Gastroesophageal sphincter (tissue), 4 donors: Measurements from ENCODE around the gene PHKG1. TPM values are rescaled to one million over a fixed set of nuclear protein-coding genes. Genes with fewer than 3 reads are reported as not detected.
A peak's percentile ranks its signal among the peaks of the same experiment; 100 is the strongest.
"Not testable (repeated sequence)": the region's sequence is repeated elsewhere in the genome, so short reads cannot be mapped to it uniquely, and the experiment has no call there.

Experiments
- ATAC-seq: fragments of 150-250 bp; one replicate; pipeline ENCODE4 v1.9.1; 2016; ENCODE audit warnings: mild to moderate bottlenecking, moderate library complexity
- H3K27ac ChIP-seq, 4 donors: fragments of 200-600 bp; sonication (generic) in 3 of 4; 1 replicate in 3 of 4; 2 replicates in 1 of 4; pipeline ENCODE4 v1.5.1; 2016 to 2019
- H3K27me3 ChIP-seq: fragments of 200-600 bp; sonication (generic); one replicate; pipeline ENCODE4 v1.5.1; 2019
- H3K36me3 ChIP-seq, 2 donors: fragments of 200-600 bp; sonication (generic); one replicate each; pipeline ENCODE4 v1.5.1; 2019; ENCODE audit warnings: control low read depth in 1 of 2
- H3K4me1 ChIP-seq, 3 donors: fragments of 200-600 bp; sonication (generic); 1 replicate in 2 of 3; 2 replicates in 1 of 3; pipeline ENCODE4 v1.5.1; 2016 to 2019; ENCODE audit warnings: control low read depth in 2 of 3
- H3K4me3 ChIP-seq, 2 donors: fragments of 200-600 bp; sonication (generic); one replicate each; pipeline ENCODE4 v1.5.1; 2019; ENCODE audit warnings: mild to moderate bottlenecking in 1 of 2, moderate library complexity in 1 of 2
- H3K9me3 ChIP-seq, 3 donors: fragments of 200-600 bp; sonication (generic); one replicate each; pipeline ENCODE4 v1.5.1; 2017 to 2019; ENCODE audit warnings: control low read depth in 2 of 3
- CTCF ChIP-seq, 4 experiments: fragments of 200-600 bp in 2 of 4; fragments of 450-650 bp in 2 of 4; sonication (generic) in 1 of 4; IDR thresholded peaks; one replicate each; pipeline ENCODE4 v1.5.1; 2017 to 2019; ENCODE audit warnings: antibody characterized with exemption in 4 of 4, mild to moderate bottlenecking in 2 of 4, moderate library complexity in 2 of 4
- EP300 ChIP-seq: sonication (generic); formaldehyde crosslinking; IDR thresholded peaks from one replicate; pipeline ENCODE4 v1.6.1; 2017; ENCODE audit warnings: antibody characterized with exemption, mild to moderate bottlenecking
- POLR2A ChIP-seq, 2 donors: fragments of 450-650 bp; IDR thresholded peaks; one replicate each; pipeline ENCODE4 v1.6.1; 2017; ENCODE audit warnings: antibody characterized with exemption in 2 of 2, mild to moderate bottlenecking in 2 of 2, moderate library complexity in 1 of 2
- POLR2AphosphoS5 ChIP-seq: sonication (generic); formaldehyde crosslinking; IDR thresholded peaks from one replicate; pipeline ENCODE4 v1.6.1; 2017; ENCODE audit warnings: antibody characterized with exemption
- WGBS, 2 donors: methylation state at CpG; one replicate each; pipeline ENCODE4 v1.1.5; 2018; ENCODE audit warnings: low coverage in 1 of 2; 5-methylcytosine and 5-hydroxymethylcytosine counted together
- total RNA-seq, 4 donors: library from RNA; depleted of rRNA; stranded (reverse); fragments of >200 nt; gene quantifications; one replicate each; pipeline ENCODE4 v1.1.0, GENCODE V29; 2016

PHKG1 gene
- total RNA-seq, 4 donors from 2014 or later = 1.9 to 2.1 TPM; not detected in 2

GRCh38 chr7:56121440-56121839 lies 28.7 kb upstream of the PHKG1 start:
- Histone ChIP-seq H3K4me3 (no peak overlapping the region), H3K27me3 (peaks cover 8% of the 10 kb centered on the region), H3K9me3 (no peaks in the 10 kb centered on the region), H3K4me1 (peaks cover 0 to under 1% (median 0%) of the 10 kb centered on the region in 3 donors), H3K36me3 (no peaks in the 10 kb centered on the region), H3K27ac (no peak overlapping the region)
- TF ChIP-seq POLR2A (IDR thresholded peaks at IDR 0.05) (no peak), EP300 (no peak)
- no peak for ATAC-seq
- WGBS, 2 donors = 80 to 82% methylated on average over 5 to 6 of the region's 6 CpGs

DNA sequence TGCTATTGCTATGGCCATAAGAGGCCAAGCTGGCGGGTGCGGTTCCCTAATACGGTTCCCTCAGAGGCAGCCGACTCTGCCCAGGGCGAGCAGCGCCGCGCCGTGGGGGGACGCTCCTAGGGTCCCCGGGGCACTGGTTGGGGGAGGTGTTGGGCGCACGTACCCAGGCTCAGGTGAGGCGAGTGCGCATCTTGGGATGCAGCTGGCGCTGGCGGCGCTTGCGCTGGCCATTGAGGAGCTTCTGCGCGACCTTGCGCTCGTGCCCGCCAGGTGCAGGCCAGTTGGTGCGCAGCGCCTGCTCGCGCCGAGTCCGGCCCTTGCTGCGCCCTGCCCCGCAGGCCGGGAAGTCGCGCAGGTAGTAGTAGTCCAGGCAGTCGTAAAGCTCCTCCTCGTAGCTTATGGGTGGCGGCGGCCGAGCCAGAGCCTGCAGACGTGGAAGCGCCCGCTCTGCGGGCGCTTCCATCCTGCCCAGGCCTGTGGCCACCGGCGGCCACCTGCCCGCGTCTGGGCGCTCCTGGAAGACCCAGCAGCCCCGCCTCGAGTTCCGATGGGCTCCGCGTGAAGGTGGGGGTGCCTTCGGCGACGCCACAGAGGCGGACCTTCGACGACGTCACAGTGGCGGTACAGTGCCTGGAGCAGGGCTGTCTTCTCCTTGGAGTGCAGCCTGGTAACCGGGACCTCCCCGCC lies 23.2 kb upstream of the PHKG1 start, which contains the start of gene NUPR2:
NUPR2 (minus strand) TSS at position 566 of the 687 bp plus-strand sequence; CDS start at position 463, 103 bp downstream.
- no peaks in the 10 kb centered on the region for H3K36me3 ChIP-seq
- no peak for ATAC-seq
- peaks cover 0 to 9% (median 0%) of the 10 kb centered on the region in 3 donors for H3K4me1 ChIP-seq
- no peaks in the 10 kb centered on the region for H3K9me3 ChIP-seq
- TF ChIP-seq EP300 (no peak), POLR2A (IDR thresholded peaks at IDR 0.05) (no peak), CTCF (IDR thresholded peaks at IDR 0.05) (no peak), POLR2AphosphoS5 (no peak)
- peak within 1 kb of the TSS in 1 of 2 donors; percentile 35 for H3K4me3 ChIP-seq
- H3K27me3 ChIP-seq = peaks cover 24% of the 10 kb centered on the region
- no peak within 1 kb of the TSS for H3K27ac ChIP-seq
- WGBS, 2 donors = no CpG with 5 or more reads among the region's 65 CpGs

GRCh38 chr7:56112244-56112643 lies 19.5 kb upstream of the PHKG1 start:
- not testable (repeated sequence) for H3K9me3 ChIP-seq, ATAC-seq, H3K4me3 ChIP-seq, H3K4me1 ChIP-seq, H3K27ac ChIP-seq, H3K36me3 ChIP-seq
- peaks cover 24% of the 10 kb centered on the region for H3K27me3 ChIP-seq
- 77 to 83% methylated on average over 3 of the region's 3 CpGs for WGBS, 2 donors

GRCh38 chr7:56110611-56111010 lies 17.9 kb upstream of the PHKG1 start:
- Histone ChIP-seq H3K4me1 (peaks cover 0 to 6% (median 0%) of the 10 kb centered on the region in 3 donors), H3K4me3 (no peak overlapping the region), H3K9me3 (no peaks in the 10 kb centered on the region), H3K27ac (no peak overlapping the region), H3K27me3 (peaks cover 8% of the 10 kb centered on the region), H3K36me3 (no peaks in the 10 kb centered on the region)
- WGBS, 2 donors = 80 to 100% methylated on average over 1 of the region's 1 CpG
- no peak for TF ChIP-seq POLR2AphosphoS5
- TF ChIP-seq CTCF (IDR thresholded peaks at IDR 0.05) = no peak
- TF ChIP-seq POLR2A (IDR thresholded peaks at IDR 0.05) = no peak
- no peak for TF ChIP-seq EP300
- ATAC-seq = no peak

GRCh38 chr7:56107954-56108258 lies 15.2 kb upstream of the PHKG1 start:
- no peak for ATAC-seq
- TF ChIP-seq POLR2AphosphoS5 (no peak), CTCF (IDR thresholded peaks at IDR 0.05) (no peak), EP300 (no peak), POLR2A (IDR thresholded peaks at IDR 0.05) (no peak)
- Histone ChIP-seq H3K27me3 (no peaks in the 10 kb centered on the region), H3K4me3 (no peak overlapping the region), H3K9me3 (no peaks in the 10 kb centered on the region), H3K27ac (no peak overlapping the region), H3K36me3 (peaks cover 4 to 18% of the 10 kb centered on the region in 2 donors), H3K4me1 (peaks cover 0 to 32% (median 8%) of the 10 kb centered on the region in 3 donors)
- WGBS, 2 donors = 89 to 100% methylated on average over 1 of the region's 1 CpG
